Mammary epithelial cell (primary cell): Measurements from ENCODE around the gene FAM50A.

Experiments
- CTCF ChIP-seq, 2 donors: IDR thresholded peaks in 1 of 2; conservative IDR thresholded peaks in 1 of 2; 2 replicates each; pipeline ENCODE4 v1.5.1; 2011 to 2012; ENCODE audit warnings: inconsistent platforms in 2 of 2, low read length in 2 of 2, mild to moderate bottlenecking in 2 of 2, control low read depth in 1 of 2, low read depth in 1 of 2; ENCODE audit not compliant: insufficient read depth in 1 of 2; ENCODE audit errors: extremely low read depth in 1 of 2
- EZH2 ChIP-seq: IDR thresholded peaks from 2 replicates; pipeline ENCODE4 v1.6.1; 2012; ENCODE audit warnings: low read length, inconsistent platforms, borderline replicate concordance

GRCh38 chrX:154445776-154446175, 1.8 kb downstream of the FAM50A start:
- no peak for TF ChIP-seq CTCF (conservative IDR thresholded peaks at IDR 0.05 in 1 of 2, IDR thresholded peaks at IDR 0.05 in 1 of 2; ENCODE audit: extremely low read depth in 1 of 2, insufficient read depth in 1 of 2, low read depth in 1 of 2, low read length in 2 of 2)
- TF ChIP-seq EZH2: no peak
